ENCODE data around the gene STK32B.
"Not testable (repeated sequence)": the region's sequence is repeated elsewhere in the genome, so short reads cannot be mapped to it uniquely, and the experiment has no call there.

The STK32B gene

GRCh38 chr4:5213087-5213595, 161.9 kb downstream of the STK32B start:
- Histone ChIP-seq H3K36me3 (ENCODE audit: insufficient read depth, low read length) (no peaks in the 10 kb centered on the region), H3K4me2 (ENCODE audit: low read length) (no peak overlapping the region), H3K4me1 (ENCODE audit: control insufficient read depth, insufficient read depth, low read length) (no peaks in the 10 kb centered on the region), H3K9ac (ENCODE audit: low read depth, low read length) (no peak overlapping the region), H3K4me3 (ENCODE audit: low read length) (no peak overlapping the region), H3K27me3 (ENCODE audit: control insufficient read depth, insufficient read depth, low read length) (no peaks in the 10 kb centered on the region), H3K9me3 (replicated peaks; ENCODE audit: low read length) (no peaks in the 10 kb centered on the region)

- no peaks in the 10 kb centered on the region for H3K4me1 ChIP-seq (ENCODE audit: control insufficient read depth, insufficient read depth, low read length)
These were observed 164.0 kb downstream of the STK32B start for GRCh38 chr4:5215321-5215720.

GRCh38 chr4:5217421-5217820, 166.1 kb downstream of the STK32B start:
- H3K4me2 ChIP-seq (ENCODE audit: low read length) = no peak overlapping the region

More at GRCh38 chr4:5215321-5215720, 164.0 kb downstream of the STK32B start:
- H3K9me3 ChIP-seq (replicated peaks; ENCODE audit: low read length) = no peaks in the 10 kb centered on the region
- H3K4me3 ChIP-seq (ENCODE audit: low read length) = no peak overlapping the region
- H3K27me3 ChIP-seq (ENCODE audit: control insufficient read depth, insufficient read depth, low read length) = no peaks in the 10 kb centered on the region
- no peak overlapping the region for H3K4me2 ChIP-seq (ENCODE audit: low read length)
- H3K36me3 ChIP-seq (ENCODE audit: insufficient read depth, low read length) = no peaks in the 10 kb centered on the region
- H3K9ac ChIP-seq (ENCODE audit: low read depth, low read length) = no peak overlapping the region

GRCh38 chr4:5218376-5219069, 167.2 kb downstream of the STK32B start:
- H3K4me3 ChIP-seq (ENCODE audit: low read length) = no peak overlapping the region
- H3K27me3 ChIP-seq (ENCODE audit: control insufficient read depth, insufficient read depth, low read length) = no peaks in the 10 kb centered on the region
- no peak overlapping the region for H3K9ac ChIP-seq (ENCODE audit: low read depth, low read length)
- H3K9me3 ChIP-seq (replicated peaks; ENCODE audit: low read length) = no peaks in the 10 kb centered on the region
- H3K4me1 ChIP-seq (ENCODE audit: control insufficient read depth, insufficient read depth, low read length) = no peaks in the 10 kb centered on the region
- no peaks in the 10 kb centered on the region for H3K36me3 ChIP-seq (ENCODE audit: insufficient read depth, low read length)
- H3K4me2 ChIP-seq (ENCODE audit: low read length) = no peak overlapping the region

More at GRCh38 chr4:5217421-5217820, 166.1 kb downstream of the STK32B start:
- no peaks in the 10 kb centered on the region for H3K36me3 ChIP-seq (ENCODE audit: insufficient read depth, low read length)
- no peaks in the 10 kb centered on the region for H3K27me3 ChIP-seq (ENCODE audit: control insufficient read depth, insufficient read depth, low read length)
- no peak overlapping the region for H3K4me3 ChIP-seq (ENCODE audit: low read length)
- no peaks in the 10 kb centered on the region for H3K9me3 ChIP-seq (replicated peaks; ENCODE audit: low read length)
- no peaks in the 10 kb centered on the region for H3K4me1 ChIP-seq (ENCODE audit: control insufficient read depth, insufficient read depth, low read length)
- no peak overlapping the region for H3K9ac ChIP-seq (ENCODE audit: low read depth, low read length)

- no peak overlapping the region for H3K9ac ChIP-seq (ENCODE audit: low read depth, low read length)
- H3K4me3 ChIP-seq (ENCODE audit: low read length) = no peak overlapping the region
- H3K4me2 ChIP-seq (ENCODE audit: low read length) = no peak overlapping the region
- no peaks in the 10 kb centered on the region for H3K36me3 ChIP-seq (ENCODE audit: insufficient read depth, low read length)
- no peaks in the 10 kb centered on the region for H3K9me3 ChIP-seq (replicated peaks; ENCODE audit: low read length)
- no peaks in the 10 kb centered on the region for H3K4me1 ChIP-seq (ENCODE audit: control insufficient read depth, insufficient read depth, low read length)
- H3K27me3 ChIP-seq (ENCODE audit: control insufficient read depth, insufficient read depth, low read length) = no peaks in the 10 kb centered on the region
These were observed 168.7 kb downstream of the STK32B start for GRCh38 chr4:5220028-5220427.

- Histone ChIP-seq H3K27me3 (ENCODE audit: control insufficient read depth, insufficient read depth, low read length) (no peaks in the 10 kb centered on the region), H3K4me2 (ENCODE audit: low read length) (no peak overlapping the region), H3K4me1 (ENCODE audit: control insufficient read depth, insufficient read depth, low read length) (no peaks in the 10 kb centered on the region), H3K9ac (ENCODE audit: low read depth, low read length) (no peak overlapping the region), H3K4me3 (ENCODE audit: low read length) (no peak overlapping the region), H3K36me3 (ENCODE audit: insufficient read depth, low read length) (no peaks in the 10 kb centered on the region), H3K9me3 (replicated peaks; ENCODE audit: low read length) (no peaks in the 10 kb centered on the region)
These were observed 170.8 kb downstream of the STK32B start for GRCh38 chr4:5222047-5222446.

GRCh38 chr4:5222951-5223350, 171.7 kb downstream of the STK32B start:
- no peaks in the 10 kb centered on the region for H3K9me3 ChIP-seq (replicated peaks; ENCODE audit: low read length)
- no peaks in the 10 kb centered on the region for H3K36me3 ChIP-seq (ENCODE audit: insufficient read depth, low read length)
- H3K9ac ChIP-seq (ENCODE audit: low read depth, low read length) = no peak overlapping the region
- H3K4me3 ChIP-seq (ENCODE audit: low read length) = no peak overlapping the region
- H3K4me2 ChIP-seq (ENCODE audit: low read length) = no peak overlapping the region
- no peaks in the 10 kb centered on the region for H3K4me1 ChIP-seq (ENCODE audit: control insufficient read depth, insufficient read depth, low read length)
- H3K27me3 ChIP-seq (ENCODE audit: control insufficient read depth, insufficient read depth, low read length) = no peaks in the 10 kb centered on the region

- no peaks in the 10 kb centered on the region for H3K27me3 ChIP-seq (ENCODE audit: control insufficient read depth, insufficient read depth, low read length)
- H3K9ac ChIP-seq (ENCODE audit: low read depth, low read length) = no peak overlapping the region
- H3K4me3 ChIP-seq (ENCODE audit: low read length) = no peak overlapping the region
- no peaks in the 10 kb centered on the region for H3K9me3 ChIP-seq (replicated peaks; ENCODE audit: low read length)
- no peaks in the 10 kb centered on the region for H3K36me3 ChIP-seq (ENCODE audit: insufficient read depth, low read length)
- no peaks in the 10 kb centered on the region for H3K4me1 ChIP-seq (ENCODE audit: control insufficient read depth, insufficient read depth, low read length)
- no peak overlapping the region for H3K4me2 ChIP-seq (ENCODE audit: low read length)
These were observed 173.1 kb downstream of the STK32B start for GRCh38 chr4:5224340-5224739.

- no peaks in the 10 kb centered on the region for H3K36me3 ChIP-seq (ENCODE audit: insufficient read depth, low read length)
- no peak overlapping the region for H3K9ac ChIP-seq (ENCODE audit: low read depth, low read length)
- H3K4me2 ChIP-seq (ENCODE audit: low read length) = no peak overlapping the region
- no peak overlapping the region for H3K4me3 ChIP-seq (ENCODE audit: low read length)
- no peaks in the 10 kb centered on the region for H3K9me3 ChIP-seq (replicated peaks; ENCODE audit: low read length)
- no peaks in the 10 kb centered on the region for H3K27me3 ChIP-seq (ENCODE audit: control insufficient read depth, insufficient read depth, low read length)
- no peaks in the 10 kb centered on the region for H3K4me1 ChIP-seq (ENCODE audit: control insufficient read depth, insufficient read depth, low read length)
These were observed 181.3 kb downstream of the STK32B start for GRCh38 chr4:5232549-5232948.

- Histone ChIP-seq H3K9ac (ENCODE audit: low read depth, low read length) (no peak overlapping the region), H3K9me3 (replicated peaks; ENCODE audit: low read length) (no peaks in the 10 kb centered on the region), H3K4me3 (ENCODE audit: low read length) (no peak overlapping the region), H3K36me3 (ENCODE audit: insufficient read depth, low read length) (no peaks in the 10 kb centered on the region), H3K4me1 (ENCODE audit: control insufficient read depth, insufficient read depth, low read length) (peaks cover 3% of the 10 kb centered on the region), H3K4me2 (ENCODE audit: low read length) (no peak overlapping the region), H3K27me3 (ENCODE audit: control insufficient read depth, insufficient read depth, low read length) (no peaks in the 10 kb centered on the region)
These were observed 185.9 kb downstream of the STK32B start for GRCh38 chr4:5237086-5237660.

GRCh38 chr4:5238173-5238572, 186.9 kb downstream of the STK32B start:
- no peaks in the 10 kb centered on the region for H3K36me3 ChIP-seq (ENCODE audit: insufficient read depth, low read length)
- no peak overlapping the region for H3K9ac ChIP-seq (ENCODE audit: low read depth, low read length)
- H3K4me2 ChIP-seq (ENCODE audit: low read length) = no peak overlapping the region
- no peaks in the 10 kb centered on the region for H3K9me3 ChIP-seq (replicated peaks; ENCODE audit: low read length)
- H3K27me3 ChIP-seq (ENCODE audit: control insufficient read depth, insufficient read depth, low read length) = no peaks in the 10 kb centered on the region
- H3K4me3 ChIP-seq (ENCODE audit: low read length) = no peak overlapping the region
- peaks cover 3% of the 10 kb centered on the region for H3K4me1 ChIP-seq (ENCODE audit: control insufficient read depth, insufficient read depth, low read length)

- H3K9ac ChIP-seq (ENCODE audit: low read depth, low read length); H3K36me3 ChIP-seq (ENCODE audit: insufficient read depth, low read length); H3K4me2 ChIP-seq (ENCODE audit: low read length); H3K4me1 ChIP-seq (ENCODE audit: control insufficient read depth, insufficient read depth, low read length); H3K4me3 ChIP-seq (ENCODE audit: low read length); H3K27me3 ChIP-seq (ENCODE audit: control insufficient read depth, insufficient read depth, low read length); H3K9me3 ChIP-seq (replicated peaks; ENCODE audit: low read length): not testable (repeated sequence)
These were observed 195.8 kb downstream of the STK32B start for GRCh38 chr4:5247061-5247460.
